Suprapubic skin (tissue), 4 donors: ENCODE measurements around the gene COL23A1.

Experiments
- CTCF ChIP-seq, 2 donors: fragments of 200-600 bp in 1 of 2; fragments of 450-650 bp in 1 of 2; sonication (generic) in 1 of 2; IDR thresholded peaks; one replicate each; pipeline ENCODE4 v1.5.1; 2016 to 2019; ENCODE audit warnings: antibody characterized with exemption in 2 of 2, mild to moderate bottlenecking in 1 of 2, moderate library complexity in 1 of 2
- POLR2A ChIP-seq, 2 donors: fragments of 450-650 bp; IDR thresholded peaks; one replicate each; pipeline ENCODE4 v1.6.1; 2017; ENCODE audit warnings: antibody characterized with exemption in 2 of 2, mild to moderate bottlenecking in 2 of 2, moderate library complexity in 2 of 2
- POLR2AphosphoS5 ChIP-seq, 3 donors: sonication (generic); formaldehyde crosslinking; IDR thresholded peaks; one replicate each; pipeline ENCODE4 v1.6.1; 2017; ENCODE audit warnings: antibody characterized with exemption in 3 of 3

- no peak for TF ChIP-seq CTCF (IDR thresholded peaks at IDR 0.05)
- TF ChIP-seq POLR2AphosphoS5 (IDR thresholded peaks at IDR 0.05) = no peak
- TF ChIP-seq POLR2A (IDR thresholded peaks at IDR 0.05) = no peak
These were observed 250.9 kb downstream of the COL23A1 start for GRCh38 chr5:178339272-178339671.
